Activated T-helper 2 cell treated with anti-CD3 and anti-CD28 coated beads, Interferon-gamma antibody, Interleukin-2, Interleukin-4, amounts not matched to agents 10 μg/mL and 5 μg/mL and 100 μg/mL, durations not matched to agents 14 hours and 24 hours and 36 hours (primary cell): ENCODE measurements around the gene PLEKHN1. TPM values are rescaled to one million over a fixed set of nuclear protein-coding genes. Genes with fewer than 3 reads are reported as not detected.

Experiments
- DNase-seq: peaks from one replicate; pipeline ENCODE4 v3.0.0; 2021; ENCODE audit warnings: low spot score
- H3K27ac Mint-ChIP-seq: one replicate; pipeline ENCODE4 v1.8.0; 2021; ENCODE audit warnings: mixed read lengths
- H3K27me3 Mint-ChIP-seq: one replicate; pipeline ENCODE4 v1.8.0; 2021; ENCODE audit warnings: low read depth, mixed read lengths
- H3K36me3 Mint-ChIP-seq: one replicate; pipeline ENCODE4 v1.8.0; 2021; ENCODE audit warnings: low read depth, mixed read lengths
- H3K4me1 Mint-ChIP-seq: one replicate; pipeline ENCODE4 v1.8.0; 2021; ENCODE audit warnings: low read depth, mixed read lengths
- H3K4me3 Mint-ChIP-seq: one replicate; pipeline ENCODE4 v1.8.0; 2021; ENCODE audit warnings: low read depth, mild to moderate bottlenecking, moderate library complexity, mixed read lengths
- H3K9me3 Mint-ChIP-seq: one replicate; pipeline ENCODE4 v1.8.0; 2021; ENCODE audit warnings: mixed read lengths
- intact Hi-C: fragments of 100-400 bp; cut with micrococcal nuclease; formaldehyde crosslinking; loops from one replicate; pipeline ENCODE4 v1.15.1; 2023
- total RNA-seq: library from RNA; stranded (reverse); gene quantifications from 2 replicates; pipeline ENCODE4 v1.2.3, GENCODE V29; 2022

Gene PLEKHN1
- total RNA-seq, 1 donor from 2014 or later, result 3.7 TPM

GRCh38 chr1:924656-925560 lies 41.4 kb upstream of the PLEKHN1 start:
- DNase-seq, result no peak
- peaks cover 54% of the 10 kb centered on the region for H3K27me3 Mint-ChIP-seq
- no peak overlapping the region for H3K27ac Mint-ChIP-seq
- H3K4me3 Mint-ChIP-seq, result no peak overlapping the region
- peaks cover 4% of the 10 kb centered on the region for H3K4me1 Mint-ChIP-seq
- intact Hi-C loops, result no loop called here
- H3K9me3 Mint-ChIP-seq, result no peaks in the 10 kb centered on the region
- no peaks in the 10 kb centered on the region for H3K36me3 Mint-ChIP-seq

GRCh38 chr1:925561-926421 lies 40.5 kb upstream of the PLEKHN1 start:
- no peak for DNase-seq
- intact Hi-C loops, result no loop called here
- peaks cover 4% of the 10 kb centered on the region for H3K4me1 Mint-ChIP-seq
- no peaks in the 10 kb centered on the region for H3K9me3 Mint-ChIP-seq
- no peak overlapping the region for H3K4me3 Mint-ChIP-seq
- no peaks in the 10 kb centered on the region for H3K36me3 Mint-ChIP-seq
- H3K27me3 Mint-ChIP-seq, result peaks cover 48% of the 10 kb centered on the region
- H3K27ac Mint-ChIP-seq, result no peak overlapping the region

- Mint-ChIP-seq H3K9me3 (no peaks in the 10 kb centered on the region), H3K27me3 (peaks cover 45% of the 10 kb centered on the region), H3K27ac (no peak overlapping the region), H3K4me3 (no peak overlapping the region), H3K4me1 (peaks cover 4% of the 10 kb centered on the region), H3K36me3 (no peaks in the 10 kb centered on the region)
- intact Hi-C loops, result no loop called here
- no peak for DNase-seq
Measured at GRCh38 chr1:927234-927633, 39.0 kb upstream of the PLEKHN1 start.

- Mint-ChIP-seq H3K27ac (no peak overlapping the region), H3K27me3 (peaks cover 39% of the 10 kb centered on the region), H3K4me1 (peaks cover 4% of the 10 kb centered on the region), H3K9me3 (no peaks in the 10 kb centered on the region), H3K4me3 (no peak overlapping the region), H3K36me3 (no peaks in the 10 kb centered on the region)
- intact Hi-C loops, result no loop called here
- DNase-seq, result no peak
Measured at GRCh38 chr1:927748-928147, 38.5 kb upstream of the PLEKHN1 start.

- intact Hi-C loops, result no loop called here
- Mint-ChIP-seq H3K27ac (no peak overlapping the region), H3K4me3 (no peak overlapping the region), H3K9me3 (no peaks in the 10 kb centered on the region), H3K4me1 (no peaks in the 10 kb centered on the region), H3K27me3 (peaks cover 39% of the 10 kb centered on the region), H3K36me3 (no peaks in the 10 kb centered on the region)
- no peak for DNase-seq
Measured at GRCh38 chr1:928825-929661, 37.2 kb upstream of the PLEKHN1 start.

- DNase-seq, result no peak
- H3K4me3 Mint-ChIP-seq, result no peak overlapping the region
- H3K27ac Mint-ChIP-seq, result no peak overlapping the region
- no peaks in the 10 kb centered on the region for H3K9me3 Mint-ChIP-seq
- H3K27me3 Mint-ChIP-seq, result peaks cover 42% of the 10 kb centered on the region
- no peaks in the 10 kb centered on the region for H3K4me1 Mint-ChIP-seq
- intact Hi-C loops, result no loop called here
- H3K36me3 Mint-ChIP-seq, result no peaks in the 10 kb centered on the region
Measured at GRCh38 chr1:929712-930632, 36.3 kb upstream of the PLEKHN1 start.

- Mint-ChIP-seq H3K4me1 (no peaks in the 10 kb centered on the region), H3K27me3 (peaks cover 47% of the 10 kb centered on the region), H3K36me3 (no peaks in the 10 kb centered on the region), H3K4me3 (no peak overlapping the region), H3K9me3 (no peaks in the 10 kb centered on the region), H3K27ac (no peak overlapping the region)
- no peak for DNase-seq
- intact Hi-C loops, result no loop called here
Measured at GRCh38 chr1:930633-931138, 35.6 kb upstream of the PLEKHN1 start.

- no peak for DNase-seq
- Mint-ChIP-seq H3K27ac (no peak overlapping the region), H3K9me3 (no peaks in the 10 kb centered on the region), H3K36me3 (no peaks in the 10 kb centered on the region), H3K4me1 (no peaks in the 10 kb centered on the region), H3K4me3 (no peak overlapping the region), H3K27me3 (peaks cover 41% of the 10 kb centered on the region)
- intact Hi-C loops, result no loop called here
Measured at GRCh38 chr1:931380-932172, 34.7 kb upstream of the PLEKHN1 start.

GRCh38 chr1:932173-932510 lies 34.1 kb upstream of the PLEKHN1 start:
- H3K36me3 Mint-ChIP-seq, result no peaks in the 10 kb centered on the region
- H3K27me3 Mint-ChIP-seq, result peaks cover 39% of the 10 kb centered on the region
- no peaks in the 10 kb centered on the region for H3K9me3 Mint-ChIP-seq
- no peaks in the 10 kb centered on the region for H3K4me1 Mint-ChIP-seq
- intact Hi-C loops, result no loop called here
- H3K27ac Mint-ChIP-seq, result no peak overlapping the region
- DNase-seq, result no peak
- no peak overlapping the region for H3K4me3 Mint-ChIP-seq

- intact Hi-C loops, result no loop called here
- no peaks in the 10 kb centered on the region for H3K36me3 Mint-ChIP-seq
- no peak for DNase-seq
- no peaks in the 10 kb centered on the region for H3K9me3 Mint-ChIP-seq
- H3K4me3 Mint-ChIP-seq, result no peak overlapping the region
- peaks cover 35% of the 10 kb centered on the region for H3K27me3 Mint-ChIP-seq
- H3K4me1 Mint-ChIP-seq, result no peaks in the 10 kb centered on the region
- no peak overlapping the region for H3K27ac Mint-ChIP-seq
Measured at GRCh38 chr1:932776-933602, 33.3 kb upstream of the PLEKHN1 start.

GRCh38 chr1:933603-933940 lies 32.7 kb upstream of the PLEKHN1 start:
- Mint-ChIP-seq H3K4me3 (no peak overlapping the region), H3K27ac (no peak overlapping the region), H3K4me1 (no peaks in the 10 kb centered on the region), H3K9me3 (no peaks in the 10 kb centered on the region), H3K27me3 (peaks cover 41% of the 10 kb centered on the region), H3K36me3 (no peaks in the 10 kb centered on the region)
- no peak for DNase-seq
- intact Hi-C loops, result no loop called here
